Thyroid gland (tissue), 4 donors: ENCODE data around the gene NIPAL3. TPM values are rescaled to one million over a fixed set of nuclear protein-coding genes. Genes with fewer than 3 reads are reported as not detected.

Experiments
- DNase-seq, 2 donors: peaks; one replicate each; pipeline ENCODE4 v3.0.0-alpha.2; 2019
- H3K27ac ChIP-seq, 3 donors: fragments of 200-600 bp; sonication (generic); 1 replicate in 2 of 3; 2 replicates in 1 of 3; pipeline ENCODE4 v1.5.1; 2016 to 2019; ENCODE audit warnings: mild to moderate bottlenecking in 1 of 3, moderate library complexity in 1 of 3
- H3K27me3 ChIP-seq: fragments of 200-600 bp; sonication (generic); one replicate; pipeline ENCODE4 v1.5.1; 2019
- H3K36me3 ChIP-seq, 2 donors: fragments of 200-600 bp; sonication (generic); one replicate each; pipeline ENCODE4 v1.5.1; 2016 to 2019
- H3K4me1 ChIP-seq, 2 donors: fragments of 200-600 bp; sonication (generic); one replicate each; pipeline ENCODE4 v1.5.1; 2017 to 2019
- H3K4me3 ChIP-seq, 3 donors: fragments of 200-600 bp; sonication (generic); replicated peaks in 1 of 3; 1 replicate in 2 of 3; 2 replicates in 1 of 3; pipeline ENCODE4 v1.5.1; 2016; ENCODE audit warnings: mild to moderate bottlenecking in 1 of 3
- H3K9me3 ChIP-seq: fragments of 200-600 bp; sonication (generic); one replicate; pipeline ENCODE4 v1.5.1; 2017
- POLR2A ChIP-seq, 2 donors: fragments of 450-650 bp; IDR thresholded peaks; one replicate each; pipeline ENCODE4 v1.6.1; 2017; ENCODE audit warnings: antibody characterized with exemption in 2 of 2, mild to moderate bottlenecking in 2 of 2, moderate library complexity in 1 of 2
- WGBS, 2 donors: methylation state at CpG; one replicate each; pipeline ENCODE4 v1.1.5; 2017; 5-methylcytosine and 5-hydroxymethylcytosine counted together
- intact Hi-C: fragments of 100-400 bp; cut with DNase I; formaldehyde crosslinking; loops from one replicate; pipeline ENCODE4 v1.15.1; 2023
- total RNA-seq, 4 donors: library from RNA; depleted of rRNA; stranded (reverse); fragments of >200 nt; gene quantifications; one replicate each; pipeline ENCODE4 v1.2.3, GENCODE V29; 2016
- TF ChIP-seq, protein P1 (sequence below), 6 experiments: fragments of 200-600 bp in 3 of 6; fragments of 450-650 bp in 3 of 6; sonication (generic) in 3 of 6; IDR thresholded peaks; one replicate each; pipeline ENCODE4 v1.5.1; 2016 to 2019; ENCODE audit warnings: antibody characterized with exemption in 6 of 6, mild to moderate bottlenecking in 2 of 6, inconsistent platforms in 1 of 6, moderate library complexity in 1 of 6

The NIPAL3 gene
- total RNA-seq, 4 donors from 2014 or later, result 71.2 to 145 (median 121) TPM

DNA sequence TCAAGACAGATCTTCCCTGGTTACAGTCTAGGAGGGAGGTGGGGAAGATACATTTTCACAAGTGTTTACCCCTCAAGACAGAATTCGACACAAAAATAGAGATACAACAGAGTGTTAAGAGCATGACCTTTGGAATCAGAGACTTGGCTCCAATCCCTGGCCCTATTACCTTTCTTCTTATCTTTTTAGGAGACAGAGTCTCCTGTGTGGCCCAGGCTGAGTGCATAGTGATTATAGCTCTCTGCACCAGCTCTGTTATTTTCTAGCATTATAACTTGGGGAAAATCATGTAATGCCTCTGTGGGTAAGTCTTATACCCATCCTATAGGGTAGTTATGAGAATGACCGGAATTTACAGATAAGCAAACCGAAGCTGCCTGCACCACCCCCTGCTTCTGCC is 9.8 kb downstream of the NIPAL3 start:
- H3K4me3 ChIP-seq, result no peak overlapping the region
- no peaks in the 10 kb centered on the region for H3K4me1 ChIP-seq
- no peak overlapping the region for H3K27ac ChIP-seq
- no peak for DNase-seq
- intact Hi-C loops, result no loop called here
- TF ChIP-seq, protein P1, sequence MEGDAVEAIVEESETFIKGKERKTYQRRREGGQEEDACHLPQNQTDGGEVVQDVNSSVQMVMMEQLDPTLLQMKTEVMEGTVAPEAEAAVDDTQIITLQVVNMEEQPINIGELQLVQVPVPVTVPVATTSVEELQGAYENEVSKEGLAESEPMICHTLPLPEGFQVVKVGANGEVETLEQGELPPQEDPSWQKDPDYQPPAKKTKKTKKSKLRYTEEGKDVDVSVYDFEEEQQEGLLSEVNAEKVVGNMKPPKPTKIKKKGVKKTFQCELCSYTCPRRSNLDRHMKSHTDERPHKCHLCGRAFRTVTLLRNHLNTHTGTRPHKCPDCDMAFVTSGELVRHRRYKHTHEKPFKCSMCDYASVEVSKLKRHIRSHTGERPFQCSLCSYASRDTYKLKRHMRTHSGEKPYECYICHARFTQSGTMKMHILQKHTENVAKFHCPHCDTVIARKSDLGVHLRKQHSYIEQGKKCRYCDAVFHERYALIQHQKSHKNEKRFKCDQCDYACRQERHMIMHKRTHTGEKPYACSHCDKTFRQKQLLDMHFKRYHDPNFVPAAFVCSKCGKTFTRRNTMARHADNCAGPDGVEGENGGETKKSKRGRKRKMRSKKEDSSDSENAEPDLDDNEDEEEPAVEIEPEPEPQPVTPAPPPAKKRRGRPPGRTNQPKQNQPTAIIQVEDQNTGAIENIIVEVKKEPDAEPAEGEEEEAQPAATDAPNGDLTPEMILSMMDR (IDR thresholded peaks at IDR 0.05), result no peak
- TF ChIP-seq POLR2A (IDR thresholded peaks at IDR 0.05), result no peak
- H3K27me3 ChIP-seq, result no peaks in the 10 kb centered on the region
- 86 to 91% methylated on average over 3 of the region's 3 CpGs for WGBS, 2 donors
- peaks cover 0 to under 1% of the 10 kb centered on the region in 2 donors for H3K36me3 ChIP-seq
- no peaks in the 10 kb centered on the region for H3K9me3 ChIP-seq

DNA sequence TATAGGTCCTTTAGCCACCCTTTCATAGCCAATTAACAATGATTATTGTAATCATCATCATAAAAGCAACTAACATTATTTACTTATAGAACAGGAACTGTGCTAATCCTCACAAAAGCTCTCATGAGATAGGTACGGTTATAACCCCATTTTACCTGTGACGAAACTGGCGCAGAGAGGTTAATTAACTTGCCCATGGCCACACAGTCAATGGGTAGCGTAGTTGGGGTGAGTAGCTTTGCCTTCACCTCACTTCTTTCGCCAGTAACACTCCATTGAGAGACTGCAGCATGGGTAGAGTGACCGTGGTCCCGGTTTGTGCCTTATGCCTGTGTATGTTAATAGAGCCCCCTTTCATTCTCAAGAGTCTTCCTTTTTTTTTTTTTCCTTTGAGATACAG is 10.3 kb downstream of the NIPAL3 start:
- intact Hi-C loops, result no loop called here

DNA sequence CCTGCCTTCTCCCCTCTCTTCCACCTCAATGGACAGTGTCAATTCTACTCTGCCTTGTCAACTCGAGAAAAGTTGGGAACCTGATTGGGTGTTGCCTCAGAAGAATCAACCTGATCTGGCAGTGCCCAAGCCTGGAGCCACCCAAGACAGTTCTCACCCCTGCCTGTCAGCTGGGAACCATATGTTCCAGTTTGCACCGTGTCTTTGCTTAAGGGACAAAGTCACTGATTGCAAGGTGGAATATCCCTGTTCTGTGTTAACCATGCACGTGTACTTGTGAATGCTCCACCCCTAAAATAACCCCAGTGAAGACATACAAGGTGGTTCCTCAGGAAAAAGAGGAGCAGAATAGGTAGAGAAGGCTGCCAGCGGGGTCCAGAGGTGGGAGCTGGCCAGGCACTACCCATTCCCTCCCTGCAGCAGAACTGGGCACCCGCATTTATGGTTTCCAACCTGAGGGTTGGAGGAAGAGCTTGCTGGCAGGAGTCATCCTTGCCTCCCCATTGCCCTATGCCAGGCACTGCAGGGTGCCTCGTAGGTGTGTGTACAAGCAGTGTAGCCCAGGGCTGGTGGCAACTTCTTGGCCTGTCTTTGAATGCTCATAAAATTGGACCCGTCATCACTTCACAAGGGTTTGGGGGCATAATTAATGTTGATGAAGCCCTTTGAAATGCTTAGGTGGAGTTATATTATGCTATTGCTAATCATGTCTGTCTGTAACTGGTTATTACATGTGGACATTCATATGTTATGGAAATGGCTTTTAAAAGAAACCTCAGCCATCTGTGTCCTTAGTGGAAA is 11.3 kb downstream of the NIPAL3 start:
- DNase-seq, result no peak
- 94 to 99% methylated on average over 6 to 7 of the region's 7 CpGs for WGBS, 2 donors
- intact Hi-C loops, result no loop called here

More for the DNA sequence above, 10.3 kb downstream of the NIPAL3 start:
- H3K27ac ChIP-seq, result no peak overlapping the region
- no peaks in the 10 kb centered on the region for H3K27me3 ChIP-seq
- H3K4me3 ChIP-seq, result no peak overlapping the region
- H3K4me1 ChIP-seq, result no peaks in the 10 kb centered on the region
- TF ChIP-seq POLR2A (IDR thresholded peaks at IDR 0.05), result no peak
- TF ChIP-seq, protein P1 (IDR thresholded peaks at IDR 0.05), result no peak
- 87 to 91% methylated on average over 7 of the region's 7 CpGs for WGBS, 2 donors
- no peaks in the 10 kb centered on the region for H3K9me3 ChIP-seq
- H3K36me3 ChIP-seq, result no peaks in the 10 kb centered on the region
- no peak for DNase-seq

DNA sequence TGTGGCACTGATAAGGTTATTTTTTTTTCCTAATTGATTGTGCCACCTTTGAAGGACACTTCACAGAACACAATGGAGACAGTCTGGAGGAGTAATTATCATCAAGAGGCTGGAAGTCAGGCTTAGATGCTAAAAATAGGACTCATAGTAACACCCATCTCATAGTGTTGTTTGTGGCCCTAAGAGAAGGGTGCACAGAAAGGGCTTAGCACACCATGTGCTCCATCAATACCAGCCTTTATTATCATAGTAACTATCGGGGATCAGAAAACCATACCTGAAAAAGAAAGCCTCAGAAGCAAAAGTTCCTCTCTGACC is 11.9 kb downstream of the NIPAL3 start:
- DNase-seq, result no peak
- intact Hi-C loops, result no loop called here
- Histone ChIP-seq H3K27me3 (no peaks in the 10 kb centered on the region), H3K36me3 (no peaks in the 10 kb centered on the region), H3K4me3 (no peak overlapping the region), H3K4me1 (no peaks in the 10 kb centered on the region), H3K9me3 (no peaks in the 10 kb centered on the region), H3K27ac (no peak overlapping the region)
- 72 to 83% methylated on average over 1 of the region's 1 CpG for WGBS, 2 donors
- no peak for TF ChIP-seq POLR2A (IDR thresholded peaks at IDR 0.05)
- TF ChIP-seq, protein P1 (IDR thresholded peaks at IDR 0.05), result no peak

More for the DNA sequence above, 11.3 kb downstream of the NIPAL3 start:
- no peaks in the 10 kb centered on the region for H3K4me1 ChIP-seq
- no peaks in the 10 kb centered on the region for H3K36me3 ChIP-seq
- no peaks in the 10 kb centered on the region for H3K9me3 ChIP-seq
- no peaks in the 10 kb centered on the region for H3K27me3 ChIP-seq
- no peak overlapping the region for H3K27ac ChIP-seq
- no peak for TF ChIP-seq POLR2A (IDR thresholded peaks at IDR 0.05)
- TF ChIP-seq, protein P1 (IDR thresholded peaks at IDR 0.05), result no peak
- no peak overlapping the region for H3K4me3 ChIP-seq

DNA sequence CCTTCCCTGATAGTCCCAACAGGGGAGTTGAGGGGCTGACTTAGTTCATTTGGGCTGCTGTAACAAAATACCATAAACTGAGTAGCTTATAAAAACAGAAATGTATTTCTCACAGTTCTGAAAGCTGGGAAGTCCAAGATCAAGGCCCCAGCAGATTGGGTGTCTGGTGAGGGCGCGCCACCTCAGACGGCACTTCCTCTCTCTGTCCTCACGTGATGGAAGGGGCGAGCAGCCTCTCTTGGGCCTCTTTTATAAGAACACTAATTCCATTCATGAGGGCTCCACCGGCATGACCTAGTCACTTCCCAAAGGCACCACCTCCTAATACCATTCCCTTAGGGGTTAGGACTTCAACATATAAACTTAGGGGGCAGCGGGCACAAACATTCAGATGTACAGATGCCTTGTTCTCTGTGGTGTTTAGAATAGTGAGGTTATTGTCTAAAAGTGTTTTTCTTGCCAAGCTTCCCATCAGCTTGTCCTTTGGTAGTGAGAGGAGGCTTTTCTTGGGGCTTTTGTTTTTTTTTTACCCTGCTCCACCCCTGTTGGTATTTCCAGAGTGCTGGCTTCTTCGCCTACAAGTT is 20.3 kb downstream of the NIPAL3 start:
- Histone ChIP-seq H3K9me3 (no peaks in the 10 kb centered on the region), H3K36me3 (no peaks in the 10 kb centered on the region), H3K27me3 (no peaks in the 10 kb centered on the region), H3K27ac (no peak overlapping the region), H3K4me1 (peaks cover 0 to 13% of the 10 kb centered on the region in 2 donors), H3K4me3 (no peak overlapping the region)
- TF ChIP-seq, protein P1 (IDR thresholded peaks at IDR 0.05), result no peak
- no peak for TF ChIP-seq POLR2A (IDR thresholded peaks at IDR 0.05)
- 87 to 92% methylated on average over 8 of the region's 8 CpGs for WGBS, 2 donors
- no peak for DNase-seq
- intact Hi-C loops, result no loop called here
